ENCODE measurements around the gene CACNA1H. TPM values are rescaled to one million over a fixed set of nuclear protein-coding genes. Genes with fewer than 3 reads are reported as not detected.
A peak's percentile ranks its signal among the peaks of the same experiment; 100 is the strongest.

The CACNA1H gene
- total and polyA plus RNA-seq, 2 of the 4 experiments (the other 2 are of a cell fraction) = 1.6 to 5.8 TPM

DNA sequence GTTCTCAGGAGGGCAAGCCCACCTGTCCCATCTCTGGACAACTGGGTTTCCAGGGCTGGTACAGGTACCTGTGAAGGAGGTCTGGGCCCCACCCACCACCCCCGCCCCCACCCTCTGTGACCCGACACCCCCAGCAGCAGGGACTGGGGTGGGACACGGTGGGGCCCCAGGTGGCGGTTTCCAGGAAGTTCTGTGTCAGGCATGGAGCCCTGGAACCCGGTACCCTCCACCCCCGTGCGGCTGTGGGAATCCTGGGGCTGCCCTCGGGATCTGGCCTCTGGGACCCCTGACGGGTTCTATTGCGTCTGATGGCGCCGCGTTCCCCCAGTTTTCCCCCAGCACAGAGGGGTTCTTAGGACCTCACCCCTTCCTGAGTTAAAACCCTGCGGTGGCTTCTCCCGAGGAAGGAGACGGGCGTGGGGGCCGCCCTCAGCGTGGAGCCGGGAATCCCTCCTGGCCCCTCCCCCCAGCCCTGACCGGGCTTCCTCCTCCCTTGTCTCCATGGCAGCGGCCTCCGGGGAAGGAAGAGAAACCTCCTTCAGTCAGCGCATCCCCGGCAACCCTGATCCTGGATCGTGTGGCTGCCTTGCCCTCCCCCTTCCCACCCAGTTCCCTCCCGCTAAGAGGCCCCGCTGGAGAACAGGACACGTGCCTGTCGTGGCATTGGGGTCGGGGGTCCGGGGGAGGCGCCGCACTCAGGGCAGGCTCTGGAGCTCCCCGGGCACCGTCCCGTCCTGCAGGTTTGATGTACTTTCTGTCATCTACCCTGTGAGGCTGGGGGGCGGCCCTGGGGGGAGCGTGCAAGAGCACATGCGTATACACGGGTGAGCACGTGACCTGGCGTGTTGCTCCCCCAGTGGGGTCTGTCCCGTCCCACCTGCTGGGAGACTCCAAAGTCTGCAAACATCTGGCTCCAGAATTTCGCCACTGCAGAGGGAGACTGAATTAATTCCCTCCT lies 30.3 kb downstream of the CACNA1H start:
- no TSS peak for BruUV-seq (replicated peaks)
- no peak overlapping the region; the same call in 1 of the 2 replicates for H3K9ac ChIP-seq (ENCODE audit: low read depth, low read length)
- intact Hi-C loops (cut with micrococcal nuclease) (no loop called here), dilution Hi-C loops (cut with HindIII; ENCODE audit: low sequenced_read_pairs, unreplicated experiment) (no loop called here), in situ Hi-C loops (cut with MboI; ENCODE audit: low sequenced_read_pairs) (no loop called here)
- peak overlapping the region; percentile 78 to 85; a peak in 3 of 4 replicates for H4K8ac ChIP-seq (ENCODE audit: low read depth in 2 of 2, low read length in 2 of 2)
- no peaks in the 10 kb centered on the region for H3K36me3 ChIP-seq (ENCODE audit: control insufficient read depth, insufficient read depth, low read length)
- peak overlapping the region; percentile 95 for H2AK9ac ChIP-seq (replicated peaks; ENCODE audit: low read depth, low read length, poor library complexity)
- DNase-seq (peak; percentile 63), ATAC-seq (ENCODE audit: low read depth) (peak; percentile 76)
- H3K23ac ChIP-seq (ENCODE audit: low read depth, low read length) = peak overlapping the region; percentile 46; the same call in 1 of the 2 replicates
- no peak overlapping the region for H3K4me3 ChIP-seq (ENCODE audit: insufficient read depth, low read depth, low read length)
- H2BK15ac ChIP-seq (ENCODE audit: low read depth, low read length) = peak overlapping the region; percentile 93; the same call in 2 of the 3 replicates
- H3K9me1 ChIP-seq (ENCODE audit: insufficient read depth, low read length) = peaks cover 8% of the 10 kb centered on the region
- peak overlapping the region; percentile 98 for H2BK120ac ChIP-seq (ENCODE audit: low read depth, low read length)
- H3K14ac ChIP-seq (replicated peaks; ENCODE audit: low read depth, low read length) = peak overlapping the region; percentile 82; the same call in 1 of the 2 replicates
- H3K4me1 ChIP-seq (ENCODE audit: control insufficient read depth, insufficient read depth, low read length) = peaks cover 18% of the 10 kb centered on the region
- 30% methylated on average over 17 of the region's 45 CpGs; no CpG with 5 or more reads in 1 of the 2 experiments for WGBS, 2 experiments (ENCODE audit: extremely low coverage in 2 of 2, insufficient read length in 1 of 2)
- peak overlapping the region; percentile 100 for H4K91ac ChIP-seq (ENCODE audit: insufficient read depth, low read depth, low read length)
- peak overlapping the region; percentile 95 for H2AK5ac ChIP-seq (ENCODE audit: low read depth, low read length)
- H3K56ac ChIP-seq (ENCODE audit: extremely low read depth, insufficient read depth, low read length) = no peak overlapping the region; the same call in none of the 2 replicates
- H3K27me3 ChIP-seq (ENCODE audit: control insufficient read depth, insufficient read depth, low read length) = no peaks in the 10 kb centered on the region
- H3K4me2 ChIP-seq (ENCODE audit: low read depth, low read length) = peak overlapping the region; percentile 71; the same call in 1 of the 2 replicates
- H2BK20ac ChIP-seq (ENCODE audit: low read depth, low read length) = peak overlapping the region; percentile 94; the same call in 1 of the 2 replicates
- peak overlapping the region; percentile 87 for H3K18ac ChIP-seq (ENCODE audit: low read depth, low read length)
- peak overlapping the region; percentile 83 for H2BK5ac ChIP-seq (ENCODE audit: low read depth, low read length, poor library complexity, severe bottlenecking)
- no peaks in the 10 kb centered on the region; the same call in 1 of the 2 replicates for H4K20me1 ChIP-seq (ENCODE audit: insufficient read depth, low read length)
- peak overlapping the region; percentile 84 for H3K27ac ChIP-seq (ENCODE audit: insufficient read depth, low read length)
- H3K9me3 ChIP-seq (ENCODE audit: control insufficient read depth, insufficient read depth, low read length) = no peaks in the 10 kb centered on the region
- peak overlapping the region; percentile 95 for H3K4ac ChIP-seq (ENCODE audit: low read depth, low read length)
- peak overlapping the region; percentile 85 for H4K5ac ChIP-seq (ENCODE audit: low read depth, low read length)
- peak overlapping the region; percentile 86 for H2AFZ ChIP-seq (replicated peaks; ENCODE audit: low read length, poor library complexity)
- no peaks in the 10 kb centered on the region; a peak in 1 of 4 replicates for H3K79me1 ChIP-seq (ENCODE audit: low read depth in 1 of 2, low read length in 2 of 2)
- ChIA-PET CTCF (no interaction called here), POLR2A (ENCODE audit: unreplicated experiment) (no interaction called here)
- no peak for TF ChIP-seq MAFK (IDR thresholded peaks at IDR 0.05; ENCODE audit: low read depth, low read length)
- no peak for TF ChIP-seq RFX5 (IDR thresholded peaks at IDR 0.05; ENCODE audit: low read depth, low read length)
- TF ChIP-seq RCOR1 (IDR thresholded peaks at IDR 0.05; ENCODE audit: insufficient replicate concordance, low read length) = no peak
- no peak for TF ChIP-seq NFE2L2 (IDR thresholded peaks at IDR 0.05; ENCODE audit: low read depth, low read length)
- TF ChIP-seq, protein P1, sequence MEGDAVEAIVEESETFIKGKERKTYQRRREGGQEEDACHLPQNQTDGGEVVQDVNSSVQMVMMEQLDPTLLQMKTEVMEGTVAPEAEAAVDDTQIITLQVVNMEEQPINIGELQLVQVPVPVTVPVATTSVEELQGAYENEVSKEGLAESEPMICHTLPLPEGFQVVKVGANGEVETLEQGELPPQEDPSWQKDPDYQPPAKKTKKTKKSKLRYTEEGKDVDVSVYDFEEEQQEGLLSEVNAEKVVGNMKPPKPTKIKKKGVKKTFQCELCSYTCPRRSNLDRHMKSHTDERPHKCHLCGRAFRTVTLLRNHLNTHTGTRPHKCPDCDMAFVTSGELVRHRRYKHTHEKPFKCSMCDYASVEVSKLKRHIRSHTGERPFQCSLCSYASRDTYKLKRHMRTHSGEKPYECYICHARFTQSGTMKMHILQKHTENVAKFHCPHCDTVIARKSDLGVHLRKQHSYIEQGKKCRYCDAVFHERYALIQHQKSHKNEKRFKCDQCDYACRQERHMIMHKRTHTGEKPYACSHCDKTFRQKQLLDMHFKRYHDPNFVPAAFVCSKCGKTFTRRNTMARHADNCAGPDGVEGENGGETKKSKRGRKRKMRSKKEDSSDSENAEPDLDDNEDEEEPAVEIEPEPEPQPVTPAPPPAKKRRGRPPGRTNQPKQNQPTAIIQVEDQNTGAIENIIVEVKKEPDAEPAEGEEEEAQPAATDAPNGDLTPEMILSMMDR (conservative IDR thresholded peaks at IDR 0.05; ENCODE audit: low read depth, low read length) = no peak
- no peak for TF ChIP-seq CHD1 (IDR thresholded peaks at IDR 0.05; ENCODE audit: low read depth, low read length)
- no peak for TF ChIP-seq RAD21 (IDR thresholded peaks at IDR 0.05; ENCODE audit: low read length)
- peak; percentile 88; the same call in 1 of the 2 replicates for TF ChIP-seq MAZ (IDR thresholded peaks at IDR 0.05; ENCODE audit: borderline replicate concordance, low read depth, low read length)
- no peak for TF ChIP-seq CEBPB (IDR thresholded peaks at IDR 0.05; ENCODE audit: low read depth, low read length)
- TF ChIP-seq FOS (IDR thresholded peaks at IDR 0.05; ENCODE audit: low read depth, low read length) = no peak
- no peak for TF ChIP-seq BHLHE40 (IDR thresholded peaks at IDR 0.05; ENCODE audit: low read depth, low read length)
- TF ChIP-seq POLR2A (IDR thresholded peaks at IDR 0.05; ENCODE audit: low read depth, low read length) = 0 out of 2 replicates have a peak, but pooled peaks have one; percentile 16
- TF ChIP-seq, protein P2, sequence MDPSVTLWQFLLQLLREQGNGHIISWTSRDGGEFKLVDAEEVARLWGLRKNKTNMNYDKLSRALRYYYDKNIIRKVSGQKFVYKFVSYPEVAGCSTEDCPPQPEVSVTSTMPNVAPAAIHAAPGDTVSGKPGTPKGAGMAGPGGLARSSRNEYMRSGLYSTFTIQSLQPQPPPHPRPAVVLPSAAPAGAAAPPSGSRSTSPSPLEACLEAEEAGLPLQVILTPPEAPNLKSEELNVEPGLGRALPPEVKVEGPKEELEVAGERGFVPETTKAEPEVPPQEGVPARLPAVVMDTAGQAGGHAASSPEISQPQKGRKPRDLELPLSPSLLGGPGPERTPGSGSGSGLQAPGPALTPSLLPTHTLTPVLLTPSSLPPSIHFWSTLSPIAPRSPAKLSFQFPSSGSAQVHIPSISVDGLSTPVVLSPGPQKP (IDR thresholded peaks at IDR 0.05; ENCODE audit: borderline replicate concordance, low read depth, low read length) = no peak
- TF ChIP-seq MXI1 (IDR thresholded peaks at IDR 0.05; ENCODE audit: borderline replicate concordance, low read depth, low read length) = peak; percentile 33; the same call in 1 of the 2 replicates
- TF ChIP-seq SMC3 (IDR thresholded peaks at IDR 0.05; ENCODE audit: low read depth, low read length) = no peak
